Testis (tissue), 3 donors: Measurements from ENCODE around the gene ASNSD1. TPM values are rescaled to one million over a fixed set of nuclear protein-coding genes. Genes with fewer than 3 reads are reported as not detected.
"Not testable (repeated sequence)": the region's sequence is repeated elsewhere in the genome, so short reads cannot be mapped to it uniquely, and the experiment has no call there.

Source experiments
- DNase-seq: peaks from one replicate; pipeline ENCODE4 v3.0.0-alpha.2; 2019
- H3K27ac ChIP-seq, 2 donors: fragments of 200-600 bp; sonication (generic); one replicate each; pipeline ENCODE4 v1.5.1; 2019
- H3K27me3 ChIP-seq: fragments of 200-600 bp; sonication (generic); one replicate; pipeline ENCODE4 v1.5.1; 2019
- H3K36me3 ChIP-seq: fragments of 200-600 bp; sonication (generic); one replicate; pipeline ENCODE4 v1.5.1; 2017; ENCODE audit warnings: low read depth; ENCODE audit errors: missing control alignments
- H3K4me1 ChIP-seq: fragments of 200-600 bp; sonication (generic); one replicate; pipeline ENCODE4 v1.5.1; 2019
- H3K4me3 ChIP-seq, 2 donors: fragments of 200-600 bp; sonication (generic); one replicate each; pipeline ENCODE4 v1.5.1; 2017 to 2019
- H3K9me3 ChIP-seq: fragments of 200-600 bp; sonication (generic); one replicate; pipeline ENCODE4 v1.5.1; 2017
- POLR2A ChIP-seq: fragments of 450-650 bp; IDR thresholded peaks from one replicate; pipeline ENCODE4 v1.6.1; 2017; ENCODE audit warnings: antibody characterized with exemption, mild to moderate bottlenecking, moderate library complexity
- WGBS, 2 donors: methylation state at CpG; one replicate each; pipeline ENCODE4 v1.1.5; 2018; 5-methylcytosine and 5-hydroxymethylcytosine counted together
- intact Hi-C: fragments of 100-400 bp; cut with DNase I; formaldehyde crosslinking; loops from one replicate; pipeline ENCODE4 v1.15.1; 2023; ENCODE audit warnings: low total_unique reads
- polyA plus RNA-seq: library from polyadenylated mRNA; stranded (reverse); fragments of 350-450 nt; fragmentation: Illumina TruSeq; extraction: RNeasy Lipid Tissue Mini Kit (QIAGEN cat#74804); gene quantifications from one replicate; pipeline ENCODE4 v1.2.3, GENCODE V29; 2014; ENCODE audit warnings: low read depth, low replicate concordance; ENCODE audit not compliant: insufficient read depth
- total RNA-seq, 2 donors: library from RNA; depleted of rRNA; stranded (reverse); fragments of >200 nt; gene quantifications; one replicate each; pipeline ENCODE4 v1.2.3, GENCODE V29; 2016
- TF ChIP-seq, protein P1 (sequence below), 3 experiments: fragments of 450-650 bp in 2 of 3; fragments of 200-600 bp in 1 of 3; sonication (generic) in 1 of 3; IDR thresholded peaks; one replicate each; pipeline ENCODE4 v1.5.1; 2016 to 2019; ENCODE audit warnings: antibody characterized with exemption in 3 of 3, mild to moderate bottlenecking in 2 of 3, moderate library complexity in 1 of 3

Gene ASNSD1
- total and polyA plus RNA-seq, 3 donors from 2014 or later, result 25.9 to 42.5 (median 36.2) TPM

DNA sequence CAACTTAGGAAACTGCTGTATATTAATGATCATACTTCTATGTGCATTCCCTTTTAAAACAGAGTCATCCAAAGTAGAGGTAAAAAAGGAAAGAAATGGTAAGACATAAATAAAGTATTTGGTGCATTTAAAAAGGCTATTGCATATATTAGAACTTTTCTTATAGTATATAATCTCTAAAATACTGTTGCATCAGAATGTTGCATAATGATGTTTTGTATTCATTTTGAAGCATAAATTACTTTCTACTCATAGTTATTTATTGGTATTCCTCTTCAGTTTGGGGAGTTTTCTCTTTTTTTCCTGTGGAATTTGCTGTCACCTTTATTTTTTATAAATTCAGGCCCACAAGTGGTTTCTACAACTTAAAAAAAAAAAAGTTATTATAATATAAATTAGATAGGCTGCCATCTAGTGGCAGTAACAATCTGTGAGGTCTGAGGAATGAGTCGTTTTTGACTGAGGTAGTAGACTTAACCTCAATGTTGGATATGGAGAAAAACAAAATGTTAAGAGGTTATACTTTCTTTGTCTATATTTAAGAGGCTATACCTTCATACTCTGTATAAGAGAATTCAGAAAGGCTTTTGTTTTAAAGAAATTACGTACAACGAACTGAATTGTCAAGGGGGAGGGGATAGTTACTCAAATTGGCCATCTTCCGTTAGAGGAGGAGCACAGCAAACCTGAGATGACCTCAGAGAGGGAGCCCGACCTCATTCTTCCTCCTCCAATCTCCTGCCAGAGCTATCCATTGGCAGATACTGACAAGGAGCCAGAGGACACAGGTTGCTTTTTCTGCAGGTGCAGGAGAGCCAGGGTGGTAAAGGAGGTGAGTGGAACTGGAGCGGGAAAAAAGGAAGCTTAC is 37.0 kb downstream of the ASNSD1 start:
- Histone ChIP-seq H3K9me3 (no peaks in the 10 kb centered on the region), H3K36me3 (no peaks in the 10 kb centered on the region), H3K27me3 (no peaks in the 10 kb centered on the region), H3K4me1 (no peaks in the 10 kb centered on the region), H3K4me3 (no peak overlapping the region), H3K27ac (no peak overlapping the region)
- WGBS, 2 donors, result 32 to 46% methylated on average over 6 of the region's 6 CpGs
- intact Hi-C loops, result no loop called here
- peak; percentile 65 for DNase-seq
- TF ChIP-seq, protein P1, sequence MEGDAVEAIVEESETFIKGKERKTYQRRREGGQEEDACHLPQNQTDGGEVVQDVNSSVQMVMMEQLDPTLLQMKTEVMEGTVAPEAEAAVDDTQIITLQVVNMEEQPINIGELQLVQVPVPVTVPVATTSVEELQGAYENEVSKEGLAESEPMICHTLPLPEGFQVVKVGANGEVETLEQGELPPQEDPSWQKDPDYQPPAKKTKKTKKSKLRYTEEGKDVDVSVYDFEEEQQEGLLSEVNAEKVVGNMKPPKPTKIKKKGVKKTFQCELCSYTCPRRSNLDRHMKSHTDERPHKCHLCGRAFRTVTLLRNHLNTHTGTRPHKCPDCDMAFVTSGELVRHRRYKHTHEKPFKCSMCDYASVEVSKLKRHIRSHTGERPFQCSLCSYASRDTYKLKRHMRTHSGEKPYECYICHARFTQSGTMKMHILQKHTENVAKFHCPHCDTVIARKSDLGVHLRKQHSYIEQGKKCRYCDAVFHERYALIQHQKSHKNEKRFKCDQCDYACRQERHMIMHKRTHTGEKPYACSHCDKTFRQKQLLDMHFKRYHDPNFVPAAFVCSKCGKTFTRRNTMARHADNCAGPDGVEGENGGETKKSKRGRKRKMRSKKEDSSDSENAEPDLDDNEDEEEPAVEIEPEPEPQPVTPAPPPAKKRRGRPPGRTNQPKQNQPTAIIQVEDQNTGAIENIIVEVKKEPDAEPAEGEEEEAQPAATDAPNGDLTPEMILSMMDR (IDR thresholded peaks at IDR 0.05), result peak in 2 of 3 experiments; percentile 21 to 63
- no peak for TF ChIP-seq POLR2A

DNA sequence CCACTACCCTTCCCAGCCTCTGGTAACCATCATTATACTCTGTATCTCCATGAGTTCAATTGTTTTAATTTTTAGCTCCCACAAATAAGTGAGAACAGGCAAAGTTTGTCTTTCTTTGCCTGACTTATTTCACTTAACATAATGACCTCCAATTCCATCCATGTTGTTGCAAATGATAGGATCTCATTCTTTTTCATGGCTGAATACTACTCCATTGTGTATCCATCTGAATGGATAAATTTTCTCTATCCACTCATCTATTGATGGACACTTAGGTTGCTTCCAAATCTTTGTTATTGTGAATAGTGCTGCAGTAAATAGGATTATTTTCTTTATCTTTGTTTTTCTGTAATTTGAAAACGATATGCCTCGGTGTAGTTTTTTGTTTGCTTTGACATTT is 39.4 kb downstream of the ASNSD1 start:
- H3K4me3 ChIP-seq, result no peak overlapping the region
- TF ChIP-seq POLR2A, result no peak
- TF ChIP-seq, protein P1 (IDR thresholded peaks at IDR 0.05), result no peak
- no peak overlapping the region for H3K27ac ChIP-seq
- H3K36me3 ChIP-seq, result no peaks in the 10 kb centered on the region
- no peaks in the 10 kb centered on the region for H3K27me3 ChIP-seq
- H3K9me3 ChIP-seq, result no peaks in the 10 kb centered on the region
- WGBS, 2 donors, result 48 to 49% methylated on average over 2 of the region's 2 CpGs
- no peak for DNase-seq
- H3K4me1 ChIP-seq, result no peaks in the 10 kb centered on the region
- intact Hi-C loops, result no loop called here

DNA sequence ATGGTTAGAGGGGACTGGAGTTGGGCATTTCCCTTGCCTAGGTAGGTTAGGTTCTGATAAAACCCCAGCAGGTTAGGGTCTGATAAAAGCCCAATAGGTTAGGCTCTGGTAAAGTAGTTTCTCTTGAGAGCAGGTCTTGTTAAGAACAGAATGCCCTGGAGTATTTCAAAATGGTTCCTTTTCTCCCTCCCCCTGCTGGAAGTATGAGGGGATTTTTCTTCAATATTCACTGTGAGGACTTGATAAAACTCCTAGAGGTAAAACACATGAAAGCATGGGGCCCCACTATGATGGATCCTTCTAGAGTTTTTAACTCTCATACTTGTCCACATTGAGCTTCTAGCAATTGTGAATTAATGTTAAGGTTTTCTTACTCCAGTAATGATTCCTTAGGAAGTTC is 40.8 kb downstream of the ASNSD1 start:
- no peaks in the 10 kb centered on the region for H3K9me3 ChIP-seq
- intact Hi-C loops, result no loop called here
- H3K36me3 ChIP-seq, result no peaks in the 10 kb centered on the region
- no peak overlapping the region for H3K27ac ChIP-seq
- H3K4me1 ChIP-seq, result no peaks in the 10 kb centered on the region
- no peak overlapping the region for H3K4me3 ChIP-seq
- no peak for DNase-seq
- TF ChIP-seq POLR2A, result no peak
- TF ChIP-seq, protein P1 (IDR thresholded peaks at IDR 0.05), result no peak
- no peaks in the 10 kb centered on the region for H3K27me3 ChIP-seq

GRCh38 chr2:189709501-189710221 is 48.4 kb downstream of the ASNSD1 start:
- Histone ChIP-seq H3K27me3 (no peaks in the 10 kb centered on the region), H3K9me3 (no peaks in the 10 kb centered on the region), H3K27ac (no peak overlapping the region), H3K4me1 (no peaks in the 10 kb centered on the region), H3K4me3 (no peak overlapping the region), H3K36me3 (no peaks in the 10 kb centered on the region)
- DNase-seq, result no peak
- 88 to 91% methylated on average over 5 of the region's 5 CpGs for WGBS, 2 donors
- TF ChIP-seq, protein P1 (IDR thresholded peaks at IDR 0.05), result no peak
- TF ChIP-seq POLR2A, result no peak
- intact Hi-C loops, result no loop called here

DNA sequence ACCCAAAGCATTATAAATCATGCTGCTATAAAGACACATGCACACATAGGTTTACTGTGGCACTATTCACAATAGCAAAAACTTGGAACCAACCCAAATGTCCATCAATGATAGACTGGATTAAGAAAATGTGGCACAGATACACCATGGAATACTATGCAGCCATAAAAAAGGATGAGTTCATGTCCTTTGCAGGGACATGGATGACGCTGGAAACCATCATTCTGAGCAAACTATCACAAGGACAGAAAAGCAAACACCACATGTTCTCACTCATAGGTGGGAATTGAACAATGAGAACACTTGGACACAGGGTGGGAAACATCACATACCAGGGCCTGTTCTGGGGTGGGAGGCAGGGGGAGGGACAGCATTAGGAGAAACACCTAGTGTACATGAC is 56.3 kb downstream of the ASNSD1 start:
- WGBS, 2 donors, result 83 to 85% methylated on average over 1 of the region's 1 CpG
- H3K4me3 ChIP-seq, H3K9me3 ChIP-seq, H3K4me1 ChIP-seq, intact Hi-C loops, H3K27me3 ChIP-seq, H3K36me3 ChIP-seq, H3K27ac ChIP-seq, DNase-seq: not testable (repeated sequence)
